ENCODE measurements around the gene ITPR2.

DNA sequence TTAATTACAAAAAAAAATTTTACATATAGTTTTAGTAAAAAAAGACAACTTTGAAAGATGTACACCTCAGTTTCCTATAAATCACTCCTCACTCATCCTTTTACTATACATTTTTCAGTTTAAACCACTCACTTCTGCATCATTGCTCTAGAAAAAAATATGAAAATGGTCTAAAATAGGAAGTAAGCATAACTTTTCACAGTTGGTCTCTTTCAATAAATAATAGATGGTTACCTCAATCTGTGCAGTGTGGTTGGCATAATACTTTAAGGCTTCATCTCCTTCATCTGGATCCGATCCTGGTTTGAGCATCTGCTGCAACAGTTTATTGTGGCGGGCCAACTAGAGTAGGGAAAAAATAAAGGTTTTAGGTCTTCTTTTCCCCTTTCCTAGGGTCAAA, 389.7 kb downstream of the ITPR2 start:
- TF ChIP-seq EZH2phosphoT487 (IDR thresholded peaks at IDR 0.05; ENCODE audit: insufficient read depth, low read depth), result no peak
- no peak for TF ChIP-seq EZH2 (IDR thresholded peaks at IDR 0.05; ENCODE audit: insufficient read depth, poor library complexity, severe bottlenecking)
